SU-DHL-6 (cell line): Measurements from ENCODE around the gene CYP4V2.

Experiments used
- CTCF ChIP-seq: fragments of 200-600 bp; sonication (generic); IDR thresholded peaks from one replicate; pipeline ENCODE4 v1.5.1; 2017; ENCODE audit warnings: antibody characterized with exemption, mild to moderate bottlenecking, low read length, moderate library complexity; ENCODE audit not compliant: insufficient read depth, poor library complexity, severe bottlenecking
- EZH2phosphoT487 ChIP-seq: fragments of 200-600 bp; sonication (generic), shearing (Covaris generic); conservative IDR thresholded peaks from 2 replicates; pipeline ENCODE4 v1.6.1; 2018; ENCODE audit warnings: mild to moderate bottlenecking, antibody characterized with exemption, low read length, moderate library complexity, mixed read lengths

- TF ChIP-seq CTCF, result no peak
- TF ChIP-seq EZH2phosphoT487, result no peak
These were observed 12.0 kb downstream of the CYP4V2 start for GRCh38 chr4:186203406-186203805.
